ENCODE data around the gene SPAG16. TPM values are rescaled to one million over a fixed set of nuclear protein-coding genes. Genes with fewer than 3 reads are reported as not detected.

Gene SPAG16
- total RNA-seq, 1 donor from 2014 or later = 16.7 TPM

DNA sequence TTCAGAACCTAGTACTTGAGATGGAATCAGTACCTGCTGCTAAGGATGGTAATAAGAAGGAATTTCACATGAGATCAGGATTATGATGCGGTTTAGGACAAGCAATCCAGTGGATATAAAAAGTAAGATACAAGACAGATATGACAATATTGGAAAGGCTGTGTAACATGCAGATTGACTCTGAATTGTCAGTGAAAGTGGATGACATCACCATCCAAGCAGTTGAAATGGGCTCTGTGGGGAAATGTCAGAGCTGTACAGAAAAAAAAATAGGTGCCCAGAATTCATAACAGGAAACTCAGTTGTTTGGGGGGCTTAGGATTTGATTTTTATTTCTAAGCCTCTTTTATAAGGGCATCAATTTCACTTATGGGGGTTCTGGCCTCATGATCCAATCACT is 438.3 kb downstream of the SPAG16 start:
- Histone ChIP-seq H3K9ac (ENCODE audit: low read length) (no peak overlapping the region), H3K9me3 (ENCODE audit: insufficient read depth, low read depth, low read length) (no peaks in the 10 kb centered on the region), H3K27ac (ENCODE audit: low read depth, low read length) (no peak overlapping the region), H3K27me3 (ENCODE audit: insufficient read depth, low read length) (no peaks in the 10 kb centered on the region), H4K20me1 (ENCODE audit: insufficient read depth, low read length) (no peaks in the 10 kb centered on the region), H2AFZ (ENCODE audit: low read depth, low read length) (no peak overlapping the region), H3K4me2 (ENCODE audit: low read length) (no peak overlapping the region), H3K79me2 (ENCODE audit: insufficient read depth, low read length) (no peaks in the 10 kb centered on the region), H3K4me3 (ENCODE audit: insufficient read depth, low read depth, low read length) (no peak overlapping the region), H3K4me1 (ENCODE audit: insufficient read depth, low read length) (no peaks in the 10 kb centered on the region), H3K36me3 (ENCODE audit: insufficient read depth, low read length) (no peaks in the 10 kb centered on the region)
- no peak for FAIRE-seq
- no peak for TF ChIP-seq EZH2 (IDR thresholded peaks at IDR 0.05; ENCODE audit: insufficient read depth, low read length)
- TF ChIP-seq, protein P1, sequence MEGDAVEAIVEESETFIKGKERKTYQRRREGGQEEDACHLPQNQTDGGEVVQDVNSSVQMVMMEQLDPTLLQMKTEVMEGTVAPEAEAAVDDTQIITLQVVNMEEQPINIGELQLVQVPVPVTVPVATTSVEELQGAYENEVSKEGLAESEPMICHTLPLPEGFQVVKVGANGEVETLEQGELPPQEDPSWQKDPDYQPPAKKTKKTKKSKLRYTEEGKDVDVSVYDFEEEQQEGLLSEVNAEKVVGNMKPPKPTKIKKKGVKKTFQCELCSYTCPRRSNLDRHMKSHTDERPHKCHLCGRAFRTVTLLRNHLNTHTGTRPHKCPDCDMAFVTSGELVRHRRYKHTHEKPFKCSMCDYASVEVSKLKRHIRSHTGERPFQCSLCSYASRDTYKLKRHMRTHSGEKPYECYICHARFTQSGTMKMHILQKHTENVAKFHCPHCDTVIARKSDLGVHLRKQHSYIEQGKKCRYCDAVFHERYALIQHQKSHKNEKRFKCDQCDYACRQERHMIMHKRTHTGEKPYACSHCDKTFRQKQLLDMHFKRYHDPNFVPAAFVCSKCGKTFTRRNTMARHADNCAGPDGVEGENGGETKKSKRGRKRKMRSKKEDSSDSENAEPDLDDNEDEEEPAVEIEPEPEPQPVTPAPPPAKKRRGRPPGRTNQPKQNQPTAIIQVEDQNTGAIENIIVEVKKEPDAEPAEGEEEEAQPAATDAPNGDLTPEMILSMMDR (IDR thresholded peaks at IDR 0.05; ENCODE audit: insufficient read depth, low read depth, low read length) = no peak
- Mint-ChIP-seq H3K4me1 (ENCODE audit: low read depth, unreplicated experiment) (peaks cover 8% of the 10 kb centered on the region), H3K9me3 (ENCODE audit: unreplicated experiment) (peaks cover 3% of the 10 kb centered on the region), H3K27me3 (ENCODE audit: low read depth, unreplicated experiment) (no peaks in the 10 kb centered on the region), H3K36me3 (ENCODE audit: low read depth, unreplicated experiment) (no peaks in the 10 kb centered on the region), H3K27ac (ENCODE audit: unreplicated experiment) (no peak overlapping the region), H3K4me3 (ENCODE audit: unreplicated experiment) (no peak overlapping the region)
- DNase-seq (ENCODE audit: low read depth) = no peak

- H3K27me3 Mint-ChIP-seq (ENCODE audit: low read depth, unreplicated experiment) = no peaks in the 10 kb centered on the region
- no peak overlapping the region for H3K9ac ChIP-seq (ENCODE audit: low read length)
- no peaks in the 10 kb centered on the region for H3K27me3 ChIP-seq (ENCODE audit: insufficient read depth, low read length)
- H3K79me2 ChIP-seq (ENCODE audit: insufficient read depth, low read length) = no peaks in the 10 kb centered on the region
- no peak overlapping the region for H3K27ac Mint-ChIP-seq (ENCODE audit: unreplicated experiment)
- peaks cover 3% of the 10 kb centered on the region for H3K9me3 Mint-ChIP-seq (ENCODE audit: unreplicated experiment)
- no peak overlapping the region for H2AFZ ChIP-seq (ENCODE audit: low read depth, low read length)
- no peak overlapping the region for H3K4me3 ChIP-seq (ENCODE audit: insufficient read depth, low read depth, low read length)
- TF ChIP-seq, protein P1 (IDR thresholded peaks at IDR 0.05; ENCODE audit: insufficient read depth, low read depth, low read length) = no peak
- TF ChIP-seq EZH2 (IDR thresholded peaks at IDR 0.05; ENCODE audit: insufficient read depth, low read length) = no peak
- no peak for DNase-seq (ENCODE audit: low read depth)
- no peak for FAIRE-seq
- no peaks in the 10 kb centered on the region for H3K9me3 ChIP-seq (ENCODE audit: insufficient read depth, low read depth, low read length)
- H3K4me3 Mint-ChIP-seq (ENCODE audit: unreplicated experiment) = no peak overlapping the region
- no peaks in the 10 kb centered on the region for H4K20me1 ChIP-seq (ENCODE audit: insufficient read depth, low read length)
- peaks cover 8% of the 10 kb centered on the region for H3K4me1 Mint-ChIP-seq (ENCODE audit: low read depth, unreplicated experiment)
- no peak overlapping the region for H3K27ac ChIP-seq (ENCODE audit: low read depth, low read length)
- H3K36me3 Mint-ChIP-seq (ENCODE audit: low read depth, unreplicated experiment) = no peaks in the 10 kb centered on the region
- no peaks in the 10 kb centered on the region for H3K36me3 ChIP-seq (ENCODE audit: insufficient read depth, low read length)
- no peak overlapping the region for H3K4me2 ChIP-seq (ENCODE audit: low read length)
- no peaks in the 10 kb centered on the region for H3K4me1 ChIP-seq (ENCODE audit: insufficient read depth, low read length)
Observed at GRCh38 chr2:213723041-213723560, 438.8 kb downstream of the SPAG16 start.

GRCh38 chr2:213723707-213724106 is 439.4 kb downstream of the SPAG16 start:
- H3K4me2 ChIP-seq (ENCODE audit: low read length) = no peak overlapping the region

More at GRCh38 chr2:213723707-213724106, 439.4 kb downstream of the SPAG16 start:
- H3K9me3 ChIP-seq (ENCODE audit: insufficient read depth, low read depth, low read length) = no peaks in the 10 kb centered on the region
- TF ChIP-seq EZH2 (IDR thresholded peaks at IDR 0.05; ENCODE audit: insufficient read depth, low read length) = no peak
- H3K4me1 ChIP-seq (ENCODE audit: insufficient read depth, low read length) = no peaks in the 10 kb centered on the region
- H3K36me3 Mint-ChIP-seq (ENCODE audit: low read depth, unreplicated experiment) = no peaks in the 10 kb centered on the region
- peaks cover 3% of the 10 kb centered on the region for H3K9me3 Mint-ChIP-seq (ENCODE audit: unreplicated experiment)
- no peak overlapping the region for H2AFZ ChIP-seq (ENCODE audit: low read depth, low read length)
- no peak for FAIRE-seq
- H3K9ac ChIP-seq (ENCODE audit: low read length) = no peak overlapping the region
- no peak overlapping the region for H3K4me3 Mint-ChIP-seq (ENCODE audit: unreplicated experiment)
- DNase-seq (ENCODE audit: low read depth) = no peak
- no peak overlapping the region for H3K27ac ChIP-seq (ENCODE audit: low read depth, low read length)
- no peak overlapping the region for H3K4me3 ChIP-seq (ENCODE audit: insufficient read depth, low read depth, low read length)
- H3K27me3 Mint-ChIP-seq (ENCODE audit: low read depth, unreplicated experiment) = no peaks in the 10 kb centered on the region
- no peaks in the 10 kb centered on the region for H3K79me2 ChIP-seq (ENCODE audit: insufficient read depth, low read length)
- no peaks in the 10 kb centered on the region for H3K36me3 ChIP-seq (ENCODE audit: insufficient read depth, low read length)
- H3K27me3 ChIP-seq (ENCODE audit: insufficient read depth, low read length) = no peaks in the 10 kb centered on the region
- no peak overlapping the region for H3K27ac Mint-ChIP-seq (ENCODE audit: unreplicated experiment)
- peaks cover 8% of the 10 kb centered on the region for H3K4me1 Mint-ChIP-seq (ENCODE audit: low read depth, unreplicated experiment)
- H4K20me1 ChIP-seq (ENCODE audit: insufficient read depth, low read length) = no peaks in the 10 kb centered on the region

All from astrocyte (in vitro differentiated cells and primary cell).